Muscle layer of duodenum (tissue), 2 donors: ENCODE results near the gene ETS1.

Experiments used
- H3K27ac ChIP-seq: one replicate; pipeline ENCODE4 v1.7.0; 2013; ENCODE audit warnings: mild to moderate bottlenecking, low read length
- H3K27me3 ChIP-seq: one replicate; pipeline ENCODE4 v1.7.0; 2013; ENCODE audit warnings: low read depth, mild to moderate bottlenecking, control low read depth, low read length
- H3K36me3 ChIP-seq, 2 donors: one replicate each; pipeline ENCODE4 v1.7.0; 2013; ENCODE audit warnings: low read length in 2 of 2, control low read depth in 1 of 2, mild to moderate bottlenecking in 1 of 2; ENCODE audit not compliant: insufficient read depth in 2 of 2, control insufficient read depth in 1 of 2
- H3K4me1 ChIP-seq, 2 donors: one replicate each; pipeline ENCODE4 v1.7.0; 2013; ENCODE audit warnings: low read length in 2 of 2, mild to moderate bottlenecking in 2 of 2, control low read depth in 1 of 2, moderate library complexity in 1 of 2; ENCODE audit not compliant: insufficient read depth in 2 of 2, control insufficient read depth in 1 of 2
- H3K4me3 ChIP-seq, 2 donors: one replicate each; pipeline ENCODE4 v1.7.0; 2013; ENCODE audit warnings: low read length in 2 of 2, low read depth in 1 of 2, mild to moderate bottlenecking in 1 of 2
- H3K9me3 ChIP-seq, 2 donors: one replicate each; pipeline ENCODE4 v1.7.0; 2013; ENCODE audit warnings: low read length in 2 of 2, control low read depth in 1 of 2, mild to moderate bottlenecking in 1 of 2; ENCODE audit not compliant: control insufficient read depth in 1 of 2
- donor health status: healthy.

ETS1 gene

DNA sequence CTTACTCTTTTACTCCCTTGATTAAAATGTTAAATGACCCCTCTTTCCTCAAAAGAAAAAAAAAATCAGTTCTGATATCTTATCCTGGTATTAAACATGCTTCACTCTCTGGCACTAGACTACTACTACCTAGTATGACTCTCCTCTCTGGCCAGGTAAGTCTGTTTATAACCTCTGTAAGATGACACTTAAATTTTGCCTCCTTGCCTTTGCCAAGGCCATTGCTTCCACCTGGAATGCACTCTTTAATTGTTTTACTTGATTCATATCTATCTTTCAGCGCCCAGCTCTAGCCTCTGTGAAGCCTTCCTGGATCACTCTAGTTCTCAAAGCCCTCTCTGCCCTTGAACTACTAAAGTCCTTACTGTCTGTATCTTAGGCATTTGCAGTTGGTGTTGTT, 170.4 kb downstream of the ETS1 start:
- H3K27ac ChIP-seq, result no peak overlapping the region
- no peaks in the 10 kb centered on the region for H3K36me3 ChIP-seq
- no peaks in the 10 kb centered on the region for H3K27me3 ChIP-seq
- H3K9me3 ChIP-seq, result no peaks in the 10 kb centered on the region
- peaks cover 0 to 7% of the 10 kb centered on the region in 2 donors for H3K4me1 ChIP-seq
- H3K4me3 ChIP-seq, result no peak overlapping the region

- Histone ChIP-seq H3K4me3 (no peak overlapping the region), H3K4me1 (peaks cover 0 to 7% of the 10 kb centered on the region in 2 donors), H3K27ac (no peak overlapping the region), H3K36me3 (no peaks in the 10 kb centered on the region), H3K27me3 (no peaks in the 10 kb centered on the region), H3K9me3 (no peaks in the 10 kb centered on the region)
Measured at GRCh38 chr11:128415539-128415938, 171.8 kb downstream of the ETS1 start.

GRCh38 chr11:128412847-128413791, 174.2 kb downstream of the ETS1 start:
- H3K27ac ChIP-seq, result no peak overlapping the region

GRCh38 chr11:128411812-128412211, 175.5 kb downstream of the ETS1 start:
- no peaks in the 10 kb centered on the region for H3K27me3 ChIP-seq
- no peaks in the 10 kb centered on the region for H3K36me3 ChIP-seq
- H3K4me3 ChIP-seq, result no peak overlapping the region
- H3K9me3 ChIP-seq, result no peaks in the 10 kb centered on the region
- peaks cover 0 to 2% of the 10 kb centered on the region in 2 donors for H3K4me1 ChIP-seq
- no peak overlapping the region for H3K27ac ChIP-seq

More at GRCh38 chr11:128412847-128413791, 174.2 kb downstream of the ETS1 start:
- H3K27me3 ChIP-seq, result no peaks in the 10 kb centered on the region
- H3K4me1 ChIP-seq, result peaks cover 0 to 7% of the 10 kb centered on the region in 2 donors
- H3K9me3 ChIP-seq, result no peaks in the 10 kb centered on the region
- no peak overlapping the region for H3K4me3 ChIP-seq
- H3K36me3 ChIP-seq, result no peaks in the 10 kb centered on the region

- Histone ChIP-seq H3K27ac (no peak overlapping the region), H3K9me3 (no peaks in the 10 kb centered on the region), H3K4me3 (no peak overlapping the region), H3K4me1 (peaks cover 0 to 6% of the 10 kb centered on the region in 2 donors), H3K27me3 (no peaks in the 10 kb centered on the region), H3K36me3 (no peaks in the 10 kb centered on the region)
Measured at GRCh38 chr11:128411150-128411549, 176.2 kb downstream of the ETS1 start.

DNA sequence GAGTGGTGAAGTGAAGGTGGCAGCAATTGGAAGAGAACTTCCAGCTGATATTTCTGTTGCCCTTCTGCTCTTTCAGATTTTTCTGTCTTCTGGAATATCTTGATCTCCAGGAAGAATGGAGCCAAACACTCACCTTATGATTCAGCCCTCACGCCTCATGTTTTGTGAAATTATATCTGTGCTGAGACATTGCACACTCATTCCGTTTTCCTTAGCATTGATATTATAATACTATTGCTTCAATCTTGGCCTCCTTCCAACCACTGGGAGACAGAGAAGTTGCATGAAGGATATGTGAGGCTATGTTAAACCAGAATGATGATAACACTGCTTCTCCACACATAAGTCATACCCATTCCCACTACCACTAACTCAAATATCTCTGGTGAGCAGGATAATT, 177.9 kb downstream of the ETS1 start:
- H3K27ac ChIP-seq, result no peak overlapping the region
- no peaks in the 10 kb centered on the region for H3K36me3 ChIP-seq
- H3K9me3 ChIP-seq, result no peaks in the 10 kb centered on the region
- H3K27me3 ChIP-seq, result no peaks in the 10 kb centered on the region
- H3K4me1 ChIP-seq, result peaks cover 0 to 15% of the 10 kb centered on the region in 2 donors
- no peak overlapping the region for H3K4me3 ChIP-seq
